ENCODE measurements around the gene MIF.
"Not testable (repeated sequence)": the region's sequence is repeated elsewhere in the genome, so short reads cannot be mapped to it uniquely, and the experiment has no call there.

Gene MIF

GRCh38 chr22:23938328-23939016, 44.3 kb downstream of the MIF start:
- Mint-ChIP-seq H3K4me3 (no peak overlapping the region), H3K36me3 (no peaks in the 10 kb centered on the region), H3K4me1 (no peaks in the 10 kb centered on the region), H3K27ac (no peak overlapping the region), H3K9me3 (no peaks in the 10 kb centered on the region)
- ATAC-seq (no peak), DNase-seq (ENCODE audit: low spot score in 2 of 2) (no peak)

GRCh38 chr22:23939017-23939357, 44.8 kb downstream of the MIF start:
- ATAC-seq = no peak
- no peaks in the 10 kb centered on the region for H3K36me3 Mint-ChIP-seq

GRCh38 chr22:23940166-23940565, 46.0 kb downstream of the MIF start:
- not testable (repeated sequence) for H3K4me1 Mint-ChIP-seq; DNase-seq (ENCODE audit: low spot score in 2 of 2); H3K27ac Mint-ChIP-seq; H3K36me3 Mint-ChIP-seq; ATAC-seq; H3K4me3 Mint-ChIP-seq; H3K9me3 Mint-ChIP-seq

More at GRCh38 chr22:23939017-23939357, 44.8 kb downstream of the MIF start:
- Mint-ChIP-seq H3K9me3 (no peaks in the 10 kb centered on the region), H3K4me1 (no peaks in the 10 kb centered on the region), H3K27ac (no peak overlapping the region), H3K4me3 (no peak overlapping the region)
- no peak for DNase-seq (ENCODE audit: low spot score in 2 of 2)
